NCI-H1417 treated with DMSO at 0.1 percent for 48 hours (cell line): ENCODE results near the gene AFF1.
"Not testable (repeated sequence)": the region's sequence is repeated elsewhere in the genome, so short reads cannot be mapped to it uniquely, and the experiment has no call there.

Source experiments
- DNase-seq: peaks from one replicate; lab custom pipeline; 2025; lab: John Stamatoyannopoulos, UW

AFF1 gene

DNA sequence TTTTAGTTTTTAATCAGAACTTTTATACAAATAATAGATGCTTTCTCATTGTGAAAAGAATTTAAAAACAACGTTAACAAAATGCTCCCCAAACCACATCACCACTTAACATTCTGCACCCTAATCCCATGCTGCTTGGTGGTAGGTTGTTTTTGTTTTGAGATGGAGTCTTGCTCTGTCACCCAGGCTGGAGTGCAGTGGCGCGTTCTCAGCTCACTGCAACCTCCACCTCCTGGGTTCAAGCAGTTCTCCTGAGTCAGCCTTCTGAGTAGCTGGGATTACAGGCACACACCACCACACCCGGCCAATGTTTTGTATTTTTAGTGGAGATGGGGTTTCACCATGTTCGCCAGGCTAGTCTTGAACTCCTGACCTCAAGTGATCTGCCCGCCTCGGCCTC, 102.4 kb downstream of the AFF1 start:
- DNase-seq, result not testable (repeated sequence)

DNA sequence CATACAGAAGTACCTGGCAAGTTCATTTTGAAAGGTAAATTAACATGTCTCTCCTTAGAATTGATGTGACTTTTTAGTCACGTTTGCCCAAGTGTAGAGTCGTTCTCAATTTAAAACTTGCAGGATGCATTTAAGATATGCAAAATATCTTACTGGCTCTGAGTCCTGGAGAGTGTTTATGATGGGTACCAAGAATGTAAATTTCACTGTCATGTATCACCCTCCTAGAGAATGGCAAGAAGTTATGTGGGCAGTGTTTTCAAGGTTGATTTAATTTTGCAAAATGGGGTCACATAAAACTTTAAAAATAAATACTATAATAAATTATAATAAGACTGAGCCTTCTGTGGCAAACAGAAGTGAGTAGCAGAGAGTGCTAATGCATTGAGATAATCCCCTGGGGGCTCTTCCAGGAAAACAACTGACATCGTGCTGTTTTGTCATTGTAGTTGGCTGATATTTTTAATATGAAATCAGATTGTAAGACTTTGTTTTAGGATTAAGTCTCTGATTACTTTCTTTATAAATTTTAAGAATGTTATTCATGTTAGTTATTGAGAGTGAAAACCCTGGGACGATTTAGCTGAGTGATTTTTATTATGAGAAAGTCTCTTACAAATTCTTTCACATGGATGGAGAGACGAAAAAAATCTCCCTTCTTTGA, 103.0 kb downstream of the AFF1 start:
- DNase-seq, result no peak

DNA sequence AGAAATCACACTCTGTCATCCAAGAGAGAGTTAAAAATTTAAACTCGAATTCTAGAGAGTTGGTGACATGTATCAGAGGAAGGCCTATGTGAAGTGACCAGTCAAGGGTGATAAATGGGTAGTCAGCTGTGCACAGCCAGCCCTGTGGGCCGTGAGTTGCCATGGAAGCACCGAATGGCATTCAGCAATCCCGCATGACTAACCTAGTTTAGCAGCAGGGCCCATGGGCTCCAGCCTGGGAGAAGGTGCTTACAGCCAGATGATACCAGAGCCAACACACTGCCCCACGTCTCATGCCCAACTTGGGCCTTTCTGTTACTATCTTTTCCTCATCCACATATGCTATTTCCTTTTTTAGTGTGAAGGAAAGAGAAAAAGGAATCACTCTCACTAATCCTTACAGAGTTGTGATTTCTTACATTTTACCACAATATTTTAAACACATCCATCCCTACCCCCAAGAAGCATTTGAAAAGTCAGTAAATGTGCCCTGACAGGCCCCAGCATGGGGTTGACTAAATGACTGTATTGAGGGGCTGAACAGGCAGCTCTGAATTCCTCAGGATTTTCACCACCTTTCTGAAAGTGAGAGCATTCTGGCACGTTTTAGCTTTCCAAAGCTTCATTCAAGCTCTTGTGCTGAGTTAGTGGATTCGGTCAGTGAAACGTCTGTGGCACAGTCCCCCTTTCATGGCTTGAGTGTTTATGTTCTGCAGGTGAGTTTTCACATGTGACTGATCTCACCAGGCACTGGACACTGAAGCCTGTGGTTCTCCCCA, 104.2 kb downstream of the AFF1 start:
- DNase-seq, result no peak

DNA sequence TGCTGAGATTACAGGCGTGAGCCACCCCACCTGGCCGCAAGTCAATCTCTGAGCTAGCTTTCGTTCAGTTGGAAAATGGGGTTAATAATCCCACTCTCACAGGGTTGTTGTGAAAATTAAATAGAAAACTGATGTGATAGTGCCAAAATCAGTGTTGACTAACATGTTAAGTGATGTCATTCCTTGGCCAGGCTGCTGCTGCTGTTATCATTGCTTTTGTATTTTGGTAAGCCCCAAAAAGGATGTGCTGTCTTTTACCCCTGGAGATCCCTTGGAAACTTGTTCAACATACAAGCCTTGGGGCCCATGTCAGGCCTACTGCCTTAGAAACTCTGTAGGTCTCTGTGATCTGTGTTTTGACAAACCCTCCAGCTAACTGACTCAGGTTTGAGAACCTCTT, 106.3 kb downstream of the AFF1 start:
- DNase-seq, result no peak

DNA sequence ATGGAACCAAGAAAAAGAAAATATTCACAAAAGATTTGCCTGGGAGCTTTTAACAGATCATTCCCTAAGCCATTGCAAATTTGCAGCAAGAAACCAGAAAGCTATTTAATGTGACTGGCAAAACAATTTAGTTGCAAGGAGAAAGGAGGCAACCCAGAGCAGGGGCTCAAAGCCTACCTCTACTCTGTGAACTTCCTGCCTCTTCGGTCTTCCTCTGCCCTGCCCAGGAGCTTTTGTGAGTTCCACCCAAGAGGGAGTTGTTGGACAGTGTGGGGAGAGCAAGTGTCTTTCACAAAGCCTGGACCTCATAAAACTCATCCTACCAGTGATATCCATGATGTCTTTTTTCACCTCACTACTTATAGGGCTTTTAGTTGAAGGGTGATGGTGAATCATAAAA, 107.4 kb downstream of the AFF1 start:
- DNase-seq, result no peak

DNA sequence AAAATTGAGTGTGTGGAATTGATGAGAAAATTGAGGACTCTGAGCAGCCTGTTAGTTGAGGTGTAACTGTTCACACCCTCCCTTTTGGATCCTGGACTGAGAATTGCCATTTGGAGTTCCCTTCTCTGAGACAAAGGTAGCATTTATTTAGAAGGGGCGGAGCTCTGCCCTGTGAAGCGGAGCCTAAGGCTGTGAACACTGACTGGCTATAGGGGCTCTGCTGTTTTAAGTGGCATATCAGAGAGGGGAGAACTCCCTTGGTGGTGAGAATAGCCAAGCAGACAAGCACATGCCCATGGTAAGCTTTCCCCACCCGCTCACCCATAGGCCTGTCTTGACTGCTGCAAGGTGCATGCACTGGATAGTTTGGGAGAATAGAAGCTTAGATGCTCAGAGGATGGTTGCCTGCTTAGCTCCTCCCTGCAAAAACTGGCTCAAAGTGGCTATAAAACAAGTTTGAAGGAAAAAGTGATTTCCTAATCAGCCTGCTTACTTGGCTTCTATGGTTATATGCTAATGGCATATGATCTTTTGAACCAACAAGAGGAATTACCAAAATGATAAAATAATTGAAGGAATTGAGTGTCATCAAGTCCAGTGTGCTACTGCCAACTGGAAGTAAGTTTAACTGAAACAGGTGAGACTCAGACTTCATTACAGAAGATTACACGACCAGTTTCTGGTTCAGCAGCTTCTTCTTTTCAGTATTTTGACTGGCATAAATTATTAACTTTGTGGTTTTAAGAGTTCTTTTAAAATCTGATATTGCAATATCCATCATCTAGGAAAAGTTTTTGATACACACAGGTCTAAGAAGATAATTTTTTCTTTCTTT, 108.4 kb downstream of the AFF1 start:
- DNase-seq, result no peak

DNA sequence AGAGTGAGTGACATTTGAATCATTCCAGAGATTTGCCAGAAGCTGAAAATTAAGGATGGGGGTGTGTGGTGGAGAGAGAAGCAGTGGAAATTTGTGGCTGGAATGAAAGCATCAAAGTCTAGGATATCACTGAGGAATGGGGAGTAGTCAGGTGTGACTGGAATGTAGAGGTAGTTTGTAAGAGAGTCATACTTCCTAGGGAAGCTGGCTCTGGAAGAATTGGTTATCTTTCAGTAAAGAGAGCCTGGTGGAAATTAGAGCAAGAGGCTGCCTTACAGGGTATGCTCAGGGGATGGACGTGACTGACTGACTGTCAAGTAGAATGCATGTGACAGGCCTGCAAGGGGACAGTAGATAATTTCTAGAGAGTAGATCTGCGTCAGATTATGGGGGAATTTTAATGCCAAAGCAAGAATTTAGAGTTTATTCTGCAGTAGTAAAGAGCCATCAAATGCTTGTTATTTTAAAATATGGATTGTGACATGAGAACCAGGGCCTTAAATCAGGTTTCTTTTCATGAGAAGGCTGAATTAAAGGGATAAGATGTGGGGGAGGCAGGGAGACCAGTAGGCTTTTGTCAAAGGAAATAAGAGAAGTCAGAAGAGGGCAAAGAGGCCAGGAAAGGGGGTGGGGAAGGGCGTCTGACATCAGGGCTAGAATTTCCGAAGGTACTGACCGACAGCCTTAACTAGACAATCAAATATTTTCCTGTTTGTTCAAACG, 109.9 kb downstream of the AFF1 start:
- DNase-seq, result no peak

DNA sequence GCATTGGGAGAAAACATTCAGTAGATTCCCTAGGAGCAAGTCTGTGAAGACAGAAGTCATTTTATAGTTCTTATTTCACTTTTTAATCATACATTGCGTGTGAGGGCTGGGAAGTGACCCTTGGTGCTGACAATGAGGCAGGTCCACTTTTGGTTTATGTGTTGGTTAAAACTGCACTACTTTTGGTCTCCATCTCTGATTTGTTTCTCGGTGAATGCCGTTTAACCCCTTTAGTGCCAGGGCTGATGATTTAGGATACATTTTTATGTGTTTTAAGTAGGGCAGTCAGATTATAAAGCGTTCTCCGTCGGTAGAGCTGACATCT, 110.4 kb downstream of the AFF1 start:
- DNase-seq, result no peak

DNA sequence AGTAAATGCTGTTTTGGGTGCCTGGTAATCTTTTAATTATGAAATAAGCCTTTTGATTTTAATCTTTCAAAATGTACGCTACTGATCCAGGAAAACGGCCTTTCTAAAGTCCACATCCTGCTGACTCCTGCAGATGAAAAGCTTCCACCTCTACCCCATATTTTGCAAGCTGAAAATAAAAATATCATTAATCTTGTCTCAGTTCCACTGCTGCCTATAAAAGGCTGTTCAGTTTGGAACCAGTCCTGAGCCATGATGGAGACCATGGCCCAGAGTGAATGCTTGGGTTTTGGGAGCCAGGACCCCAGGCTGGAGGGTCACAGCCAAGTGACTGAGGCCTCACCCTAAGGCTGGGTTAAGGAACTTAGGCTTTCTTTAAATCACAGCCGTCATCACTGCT, 110.8 kb downstream of the AFF1 start:
- no peak for DNase-seq

DNA sequence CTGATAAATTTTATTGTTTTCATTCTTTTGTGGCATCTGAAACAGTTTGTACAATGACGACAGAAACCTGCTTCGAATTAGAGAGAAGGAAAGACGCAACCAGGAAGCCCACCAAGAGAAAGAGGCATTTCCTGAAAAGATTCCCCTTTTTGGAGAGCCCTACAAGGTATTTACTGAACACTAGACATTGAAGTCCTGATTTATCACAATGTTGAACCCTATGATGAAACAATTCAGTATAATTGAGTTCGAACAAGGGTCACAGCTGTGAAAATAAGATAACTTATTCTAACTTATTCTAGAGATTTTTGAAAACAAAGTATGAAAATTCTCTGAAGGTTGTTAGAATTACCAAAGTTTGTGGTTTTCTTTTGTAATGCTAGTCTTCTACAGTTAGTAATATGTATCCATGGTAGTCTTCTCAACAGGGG, 111.3 kb downstream of the AFF1 start:
- no peak for DNase-seq

DNA sequence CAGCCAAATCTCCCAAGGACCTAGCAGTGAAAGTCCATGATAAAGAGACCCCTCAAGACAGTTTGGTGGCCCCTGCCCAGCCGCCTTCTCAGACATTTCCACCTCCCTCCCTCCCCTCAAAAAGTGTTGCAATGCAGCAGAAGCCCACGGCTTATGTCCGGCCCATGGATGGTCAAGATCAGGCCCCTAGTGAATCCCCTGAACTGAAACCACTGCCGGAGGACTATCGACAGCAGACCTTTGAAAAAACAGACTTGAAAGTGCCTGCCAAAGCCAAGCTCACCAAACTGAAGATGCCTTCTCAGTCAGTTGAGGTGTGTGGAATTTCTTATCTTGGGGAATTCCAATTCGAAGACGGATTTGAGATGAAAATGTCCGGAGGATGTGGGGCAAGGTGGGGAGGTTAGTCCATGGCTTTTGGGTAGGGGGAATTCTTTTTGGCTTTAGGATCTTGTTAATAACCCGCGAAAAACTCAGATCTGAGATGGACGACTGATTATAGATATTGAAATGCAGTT, 112.5 kb downstream of the AFF1 start:
- no peak for DNase-seq

DNA sequence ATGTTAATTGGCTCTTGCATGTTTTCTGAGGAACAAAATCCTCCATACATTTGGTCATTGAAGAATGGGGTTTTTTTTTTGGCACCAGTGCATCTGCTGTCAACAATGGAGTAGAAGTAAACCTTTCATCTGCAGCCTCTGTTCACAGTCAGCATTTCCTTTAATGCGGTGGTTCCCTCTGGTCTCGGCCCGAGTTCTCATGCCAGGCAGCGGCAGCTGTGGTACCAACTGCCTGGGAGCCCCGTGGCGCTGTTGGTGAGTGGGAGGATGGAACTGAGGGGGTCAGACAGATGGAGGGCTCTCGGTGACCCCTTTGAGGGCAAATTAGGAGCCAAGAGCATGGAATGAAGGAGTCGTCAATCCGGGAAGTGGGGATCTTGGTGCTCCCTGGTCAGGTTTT, 114.7 kb downstream of the AFF1 start:
- no peak for DNase-seq

DNA sequence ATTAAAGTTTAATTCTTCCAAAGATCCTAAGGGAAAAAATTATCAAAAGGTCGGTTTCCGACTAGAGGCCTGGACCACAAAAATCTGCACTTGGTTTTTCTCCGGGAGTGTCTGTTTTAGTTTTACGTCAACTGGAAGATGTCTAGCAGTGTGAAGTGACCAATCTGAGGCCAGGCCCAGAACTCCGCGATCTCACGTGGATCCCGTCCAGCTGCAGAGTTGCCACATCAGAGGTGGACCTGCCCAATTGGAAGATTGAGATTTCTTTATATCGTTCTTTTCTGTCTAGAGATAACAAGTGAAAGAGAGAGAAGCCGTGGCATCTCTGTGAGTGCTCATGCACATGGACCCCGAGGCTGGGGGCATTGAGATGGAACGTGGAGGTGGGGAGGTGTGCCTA, 115.8 kb downstream of the AFF1 start:
- DNase-seq, result no peak

DNA sequence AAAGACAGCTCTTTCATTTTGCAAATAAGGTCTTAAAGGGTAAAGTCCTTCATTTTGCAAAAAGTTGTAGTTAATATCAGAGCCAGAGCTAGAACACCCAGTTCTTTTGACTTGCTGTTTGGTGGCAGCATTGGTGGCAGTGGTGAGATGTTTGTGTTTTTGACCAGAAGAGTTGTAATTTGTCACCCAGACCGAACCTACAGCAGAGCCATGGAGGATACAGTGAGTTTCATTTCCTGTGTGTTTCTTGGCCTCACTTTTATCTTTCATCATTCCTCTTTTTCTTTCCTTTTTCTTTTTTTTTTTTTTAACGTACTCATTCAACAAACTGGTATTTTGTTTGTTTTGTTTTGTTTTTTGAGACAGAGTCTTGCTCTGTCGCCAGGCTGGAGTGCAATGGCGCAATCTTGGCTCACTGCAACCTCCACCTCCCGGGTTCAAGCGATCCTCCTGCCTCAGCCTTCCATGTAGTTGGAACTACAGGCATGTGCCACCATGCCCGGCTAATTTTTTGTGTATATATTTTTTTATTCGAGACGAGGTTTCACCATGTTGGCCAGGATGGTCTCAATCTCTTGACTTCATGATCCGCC, 116.4 kb downstream of the AFF1 start:
- DNase-seq, result no peak

DNA sequence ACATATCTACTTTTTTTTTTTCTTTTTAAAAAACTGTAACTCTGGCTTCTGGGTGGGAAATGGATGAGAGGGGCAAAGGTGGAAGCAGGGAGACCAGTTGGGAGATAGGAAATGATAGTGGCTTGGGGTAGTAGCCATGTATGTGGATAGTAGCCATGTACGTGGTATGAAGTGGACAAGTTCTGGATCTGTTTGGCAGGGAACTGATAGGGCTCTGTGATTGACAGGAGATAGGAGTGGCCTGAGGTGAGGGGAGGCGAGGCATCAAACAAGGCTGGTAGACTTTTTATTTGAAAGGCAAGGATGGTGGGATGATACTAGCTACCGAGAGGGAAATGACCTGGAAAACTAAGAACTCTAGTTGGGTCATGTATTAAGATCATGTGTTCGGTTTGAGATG, 117.8 kb downstream of the AFF1 start:
- no peak for DNase-seq

DNA sequence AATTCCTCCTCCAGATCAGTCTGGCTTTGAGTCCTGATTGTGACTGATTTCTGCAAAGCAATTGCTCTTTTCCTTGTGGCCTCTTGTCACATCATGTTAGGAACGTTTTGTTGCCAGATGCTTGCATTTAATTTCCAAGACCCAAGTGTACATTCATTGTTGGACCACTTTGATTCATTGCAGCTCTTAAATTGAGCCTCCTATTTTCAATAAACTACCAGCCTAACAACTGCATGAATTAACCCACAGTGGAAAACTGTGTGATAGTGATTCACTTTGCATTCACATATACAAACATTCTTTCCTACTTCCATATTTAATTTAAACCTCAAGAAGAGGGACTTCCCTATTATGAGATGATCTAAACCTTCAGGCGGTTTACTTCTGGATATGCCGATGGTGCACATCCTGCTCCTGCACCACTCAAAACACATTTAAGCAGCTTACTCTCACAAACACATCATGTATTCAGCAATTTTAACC, 118.4 kb downstream of the AFF1 start:
- DNase-seq, result no peak

DNA sequence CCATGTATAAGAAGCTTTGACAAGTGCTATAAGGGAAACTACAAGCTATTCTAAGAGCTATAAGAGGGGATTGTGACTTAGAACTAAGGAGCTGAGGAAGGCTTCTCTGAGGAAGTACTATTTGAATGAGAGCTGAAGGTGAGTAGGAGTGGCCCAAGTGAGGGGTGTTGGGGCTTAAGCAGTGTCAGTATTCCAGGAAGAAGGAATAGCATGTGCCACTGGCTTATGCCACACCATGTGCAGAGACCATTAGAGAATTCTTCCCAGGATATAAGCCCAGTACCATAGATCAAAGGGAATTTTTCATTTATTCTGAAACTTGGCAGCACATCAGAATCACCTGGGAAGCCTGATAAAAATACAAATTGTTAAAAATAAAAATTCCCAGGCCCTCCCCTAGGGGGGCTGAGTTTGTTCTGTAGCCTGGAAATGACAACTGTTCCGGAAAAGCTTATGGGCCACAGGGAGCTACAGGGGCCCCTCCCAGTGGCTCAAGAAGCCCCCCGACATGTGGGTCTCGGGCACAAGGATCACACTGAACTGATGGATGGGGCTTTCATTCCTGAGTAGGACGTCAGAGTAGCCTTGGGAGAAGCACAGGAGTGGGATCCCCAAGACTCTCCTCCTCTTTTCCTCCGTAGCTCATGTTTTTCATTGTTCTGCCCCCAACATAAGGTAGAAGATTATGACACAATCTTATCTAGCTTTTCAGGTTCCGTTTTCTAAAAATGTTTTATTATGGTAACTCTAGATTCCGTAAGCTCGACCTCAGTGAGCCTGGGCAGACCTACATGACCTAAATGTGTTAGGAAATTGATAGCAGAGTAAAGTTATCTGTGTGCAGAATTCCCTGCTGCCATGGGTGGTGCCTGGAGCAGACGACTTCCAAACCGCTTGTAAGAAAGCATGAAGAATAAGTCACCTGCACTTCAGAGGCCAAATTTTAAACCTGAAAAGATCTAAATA, 119.3 kb downstream of the AFF1 start:
- no peak for DNase-seq

DNA sequence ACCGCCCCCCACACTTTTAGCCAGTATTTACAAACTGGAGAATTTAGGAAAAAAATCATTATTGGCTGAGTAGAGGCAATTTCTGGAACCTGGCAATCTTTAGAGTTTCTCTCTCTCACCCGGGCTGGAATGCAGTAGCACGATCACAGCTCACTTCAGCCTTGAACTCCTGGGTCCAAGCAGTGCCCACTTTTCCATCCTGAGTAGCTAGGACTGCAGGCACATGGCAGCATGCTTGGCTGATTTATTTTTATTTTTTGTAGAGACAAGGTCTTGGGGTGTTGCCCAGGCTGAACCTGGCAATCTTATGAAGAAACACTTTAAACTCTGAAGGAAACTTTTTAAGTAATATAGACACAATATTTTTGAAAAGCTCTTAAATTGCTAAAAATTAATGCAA, 120.1 kb downstream of the AFF1 start:
- DNase-seq, result no peak

DNA sequence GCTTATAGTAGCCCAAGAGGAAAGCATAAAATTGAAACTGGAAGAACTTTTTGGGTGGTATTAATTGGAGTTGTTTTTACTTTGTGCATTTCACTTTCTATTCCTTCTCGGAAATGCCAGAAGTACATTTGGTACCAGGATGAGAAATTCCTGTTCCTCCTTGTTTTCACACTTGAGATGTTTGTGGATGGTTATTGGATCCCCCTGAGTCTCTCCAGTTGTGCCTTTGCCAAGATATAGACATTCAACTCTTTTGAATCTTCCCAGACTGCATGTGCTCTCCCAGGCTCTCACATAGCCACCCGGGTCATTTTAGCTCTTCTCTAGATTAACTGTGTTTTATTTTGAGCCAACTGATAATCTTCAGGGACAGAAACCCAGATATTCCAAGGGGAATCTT, 120.5 kb downstream of the AFF1 start:
- DNase-seq, result no peak

DNA sequence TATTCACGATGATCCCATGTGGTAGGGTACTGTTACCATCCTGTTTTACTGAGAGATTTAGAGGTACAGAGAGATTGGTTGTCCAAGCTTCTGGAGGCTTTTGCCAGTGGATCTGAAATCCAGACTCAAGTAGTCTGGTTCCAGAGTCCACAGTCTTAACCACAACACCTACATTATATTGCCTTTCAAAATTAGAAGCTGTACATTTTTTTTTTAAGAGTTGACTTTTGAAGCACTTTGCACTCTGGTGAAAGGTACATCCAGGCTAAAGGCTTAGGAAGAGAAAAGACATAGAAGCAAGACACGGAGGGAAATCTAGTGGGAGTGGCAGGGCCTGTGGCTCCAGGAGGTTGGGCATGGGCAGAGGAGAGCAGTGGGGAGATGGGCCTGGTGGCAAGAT, 122.1 kb downstream of the AFF1 start:
- no peak for DNase-seq
